ENCODE results near the gene RHEX. TPM values are rescaled to one million over a fixed set of nuclear protein-coding genes. Genes with fewer than 3 reads are reported as not detected.

The RHEX gene
- polyA plus RNA-seq, 2 of the 4 experiments (the other 2 are of a cell fraction): not detected

- DNase-seq (ENCODE audit: low read depth in 1 of 2, low spot score in 1 of 2): no peak
- POLR2A ChIA-PET: no interaction called here
- TF ChIP-seq JUN (IDR thresholded peaks at IDR 0.05) (no peak), POLR2AphosphoS2 (conservative IDR thresholded peaks at IDR 0.05; ENCODE audit: low read length) (no peak), CBX2 (IDR thresholded peaks at IDR 0.05; ENCODE audit: borderline replicate concordance, low read depth) (no peak), TFCP2L1 (CRISPR knock-in tag; IDR thresholded peaks at IDR 0.05) (no peak), MAZ (IDR thresholded peaks at IDR 0.05; ENCODE audit: borderline replicate concordance, low read depth, low read length) (no peak), FOSB (CRISPR knock-in tag; IDR thresholded peaks at IDR 0.05) (no peak), HES2 (IDR thresholded peaks at IDR 0.05) (no peak), CTCF (IDR thresholded peaks at IDR 0.05) (no peak), BCL3 (IDR thresholded peaks at IDR 0.05) (no peak)
- Histone ChIP-seq H3K4me3 (no peak overlapping the region), H3K4me1 (no peaks in the 10 kb centered on the region), H3K4me2 (no peak overlapping the region), H3K27ac (no peak overlapping the region), H3K9me3 (no peaks in the 10 kb centered on the region)
- FAIRE-seq: no peak
- ATAC-seq: no peak
- 15% methylated on average over 2 of the region's 2 CpGs for WGBS (ENCODE audit: missing lambda C conversion rate)
- CTCF ChIA-PET: interaction anchor here (0.8 to 2.5 kb wide), 2 partner anchors 38 to 114 kb away, joined by 3 to 7 read pairs; no protein-coding TSS in a partner anchor
These were observed 91.6 kb downstream of the RHEX start for GRCh38 chr1:206144605-206145004.

- no peak for TF ChIP-seq POLR2AphosphoS2 (conservative IDR thresholded peaks at IDR 0.05; ENCODE audit: low read length)
- TF ChIP-seq GATA3 (IDR thresholded peaks at IDR 0.05; ENCODE audit: borderline replicate concordance): no peak
- TF ChIP-seq KDM1A (IDR thresholded peaks at IDR 0.05; ENCODE audit: low read depth): no peak
- no peak for TF ChIP-seq RNF2 (IDR thresholded peaks at IDR 0.05; ENCODE audit: borderline replicate concordance, low read depth)
- no peak for TF ChIP-seq ELK1 (IDR thresholded peaks at IDR 0.05; ENCODE audit: low read depth, low read length)
- no peak for TF ChIP-seq RARB (CRISPR knock-in tag; IDR thresholded peaks at IDR 0.05)
- no peak for TF ChIP-seq MAZ (IDR thresholded peaks at IDR 0.05; ENCODE audit: borderline replicate concordance, low read depth, low read length)
- TF ChIP-seq HDAC2 (IDR thresholded peaks at IDR 0.05): no peak
- no peak for TF ChIP-seq ZNF302 (CRISPR knock-in tag; IDR thresholded peaks at IDR 0.05)
- no peak for TF ChIP-seq ATOH8 (CRISPR knock-in tag; IDR thresholded peaks at IDR 0.05; ENCODE audit: low read depth)
- no peak for TF ChIP-seq TFCP2L1 (CRISPR knock-in tag; IDR thresholded peaks at IDR 0.05)
- TF ChIP-seq HEYL (CRISPR knock-in tag; IDR thresholded peaks at IDR 0.05): no peak
- TF ChIP-seq USF2 (IDR thresholded peaks at IDR 0.05): no peak
- TF ChIP-seq MYC (IDR thresholded peaks at IDR 0.05; ENCODE audit: borderline replicate concordance, low read length): no peak
- TF ChIP-seq EHF (CRISPR knock-in tag; IDR thresholded peaks at IDR 0.05): no peak
- no peak for TF ChIP-seq FOXS1 (CRISPR knock-in tag; IDR thresholded peaks at IDR 0.05)
These were observed 92.9 kb downstream of the RHEX start for GRCh38 chr1:206145771-206146290.

More at GRCh38 chr1:206145771-206146290, 92.9 kb downstream of the RHEX start:
- no peak for ATAC-seq
- ChIA-PET POLR2A (no interaction called here), CTCF (interaction anchor here (1.1 to 2.5 kb wide), 2 partner anchors 115 to 161 kb away, joined by 3 to 7 read pairs; no protein-coding TSS in a partner anchor)
- DNase-seq (ENCODE audit: low read depth in 1 of 2, low spot score in 1 of 2): no peak
- Histone ChIP-seq H3K4me2 (no peak overlapping the region), H3K9me3 (no peaks in the 10 kb centered on the region), H3K27ac (no peak overlapping the region), H3K4me1 (no peaks in the 10 kb centered on the region), H3K4me3 (no peak overlapping the region)
- no peak for FAIRE-seq
- 20% methylated on average over 3 of the region's 3 CpGs for WGBS (ENCODE audit: missing lambda C conversion rate)

Measured in A549 (cell line).